CD14-positive monocyte (primary cell): ENCODE results near the gene NNMT. TPM values are rescaled to one million over a fixed set of nuclear protein-coding genes. Genes with fewer than 3 reads are reported as not detected.

Experiments
- DNase-seq, 3 donors: peaks; one replicate each; pipeline ENCODE4 v3.0.0-alpha.2; 2011 to 2022
- H2AFZ ChIP-seq: 2 replicates; pipeline ENCODE4 v1.6.0; 2012; ENCODE audit warnings: mild to moderate bottlenecking, low read depth, low read length, inconsistent platforms; ENCODE audit not compliant: insufficient read depth, poor library complexity, severe bottlenecking
- H3K27ac ChIP-seq, 2 donors: 1 replicate in 1 of 2; 2 replicates in 1 of 2; pipeline ENCODE4 v1.5.1; 2012 to 2013; ENCODE audit warnings: low read length in 2 of 2, control low read depth in 1 of 2, inconsistent platforms in 1 of 2, low read depth in 1 of 2, mild to moderate bottlenecking in 1 of 2
- H3K27me3 ChIP-seq, 2 donors: one replicate each; pipeline versions ENCODE4 v1.6.0 to v1.6.1; 2011 to 2013; ENCODE audit warnings: low read length in 2 of 2; ENCODE audit not compliant: control insufficient read depth in 2 of 2, insufficient read depth in 2 of 2
- H3K36me3 ChIP-seq, 2 donors: replicated peaks in 1 of 2; 1 replicate in 1 of 2; 2 replicates in 1 of 2; pipeline versions ENCODE4 v1.5.1 to v1.6.1; 2012 to 2013; ENCODE audit warnings: low read length in 2 of 2, control low read depth in 1 of 2, inconsistent platforms in 1 of 2, mild to moderate bottlenecking in 1 of 2; ENCODE audit not compliant: insufficient read depth in 2 of 2, control insufficient read depth in 1 of 2
- H3K4me1 ChIP-seq, 2 donors: 1 replicate in 1 of 2; 2 replicates in 1 of 2; pipeline versions ENCODE4 v1.5.1 to v1.6.1; 2012 to 2013; ENCODE audit warnings: low read length in 2 of 2, control low read depth in 1 of 2, inconsistent platforms in 1 of 2, mild to moderate bottlenecking in 1 of 2, moderate library complexity in 1 of 2; ENCODE audit not compliant: insufficient read depth in 2 of 2, control insufficient read depth in 1 of 2
- H3K4me2 ChIP-seq: replicated peaks from 2 replicates; pipeline ENCODE3; 2012; ENCODE audit warnings: low read length, moderate library complexity, mild to moderate bottlenecking; ENCODE audit not compliant: poor library complexity, severe bottlenecking; ENCODE audit errors: extremely low read depth
- H3K4me3 ChIP-seq, 3 experiments: fragments of 200-600 bp in 1 of 3; sonication (generic) in 1 of 3; replicated peaks in 1 of 3; 1 replicate in 2 of 3; 2 replicates in 1 of 3; pipeline ENCODE4 v1.5.1; 2011 to 2013; ENCODE audit warnings: low read length in 3 of 3, mild to moderate bottlenecking in 3 of 3, control low read depth in 2 of 3, low read depth in 2 of 3, inconsistent platforms in 1 of 3, moderate library complexity in 1 of 3
- H3K79me2 ChIP-seq: 2 replicates; pipeline ENCODE4 v1.6.0; 2012; ENCODE audit warnings: mild to moderate bottlenecking, control low read depth, inconsistent platforms, low read length, moderate library complexity; ENCODE audit not compliant: insufficient read depth
- H3K9ac ChIP-seq: 2 replicates; pipeline ENCODE4 v1.6.0; 2017; ENCODE audit warnings: low read length, mild to moderate bottlenecking; ENCODE audit not compliant: insufficient read depth, poor library complexity, severe bottlenecking
- H3K9me3 ChIP-seq, 2 donors: replicated peaks in 1 of 2; 1 replicate in 1 of 2; 2 replicates in 1 of 2; pipeline versions ENCODE4 v1.5.1 to v1.6.1; 2012 to 2013; ENCODE audit warnings: low read length in 2 of 2, control low read depth in 1 of 2; ENCODE audit not compliant: control insufficient read depth in 1 of 2, insufficient read depth in 1 of 2
- H4K20me1 ChIP-seq: 2 replicates; pipeline ENCODE4 v1.6.0; 2012; ENCODE audit warnings: mild to moderate bottlenecking, low read length, control low read depth, moderate library complexity; ENCODE audit not compliant: insufficient read depth
- H3K27ac Mint-ChIP-seq, 7 donors: one replicate each; pipeline ENCODE4 v1.8.0; 2020; ENCODE audit warnings: mild to moderate bottlenecking in 7 of 7, mixed read lengths in 7 of 7, moderate library complexity in 6 of 7, inconsistent platforms in 2 of 7
- H3K27me3 Mint-ChIP-seq, 3 donors: one replicate each; pipeline ENCODE4 v1.8.0; 2021 to 2022; ENCODE audit warnings: low read depth in 3 of 3, mild to moderate bottlenecking in 3 of 3, mixed read lengths in 3 of 3, moderate library complexity in 3 of 3, inconsistent platforms in 1 of 3
- H3K36me3 Mint-ChIP-seq, 2 donors: one replicate each; pipeline ENCODE4 v1.8.0; 2020; ENCODE audit warnings: mixed read lengths in 2 of 2, inconsistent platforms in 1 of 2, mild to moderate bottlenecking in 1 of 2
- H3K4me1 Mint-ChIP-seq: one replicate; pipeline ENCODE4 v1.8.0; 2020; ENCODE audit warnings: mild to moderate bottlenecking, mixed read lengths
- H3K4me3 Mint-ChIP-seq, 2 donors: one replicate each; pipeline ENCODE4 v1.8.0; 2020; ENCODE audit warnings: mild to moderate bottlenecking in 2 of 2, mixed read lengths in 2 of 2, moderate library complexity in 1 of 2
- H3K9me3 Mint-ChIP-seq, 7 donors: one replicate each; pipeline ENCODE4 v1.8.0; 2020 to 2022; ENCODE audit warnings: mixed read lengths in 7 of 7, mild to moderate bottlenecking in 6 of 7, moderate library complexity in 6 of 7, inconsistent platforms in 2 of 7
- CTCF ChIP-seq: fragments of 200-600 bp; IDR thresholded peaks from one replicate; pipeline ENCODE4 v1.8.0; 2022; ENCODE audit warnings: antibody characterized with exemption, mild to moderate bottlenecking
- WGBS: methylation state at CpG from one replicate; pipeline ENCODE4 v1.1.5; 2013; ENCODE audit warnings: missing lambda C conversion rate; ENCODE audit not compliant: insufficient coverage; 5-methylcytosine and 5-hydroxymethylcytosine counted together
- intact Hi-C, 2 donors: fragments of 100-400 bp; cut with micrococcal nuclease; formaldehyde crosslinking; loops; one replicate each; pipeline versions ENCODE4 v1.15.0 to v1.15.1; 2023
- polyA plus RNA-seq, 3 donors: library from polyadenylated mRNA; depleted of rRNA in 1 of 3; unstranded in 2 of 3; stranded (reverse) in 1 of 3; fragments of 300-500 nt in 2 of 3; fragments of >200 nt in 1 of 3; fragmentation: Illumina TruSeq in 2 of 3; gene quantifications; 1 replicate in 2 of 3; 2 replicates in 1 of 3; pipeline ENCODE4 v1.2.3, GENCODE V29; 2012 to 2021

Gene NNMT
- polyA plus RNA-seq, 3 donors, result not detected

GRCh38 chr11:114358716-114359115, 62.5 kb downstream of the NNMT start:
- Histone ChIP-seq H3K9ac (no peak overlapping the region), H3K4me2 (no peak overlapping the region), H4K20me1 (no peaks in the 10 kb centered on the region), H2AFZ (peak overlapping the region; percentile 17), H3K79me2 (no peaks in the 10 kb centered on the region), H3K4me3 (no peak overlapping the region), H3K36me3 (no peaks in the 10 kb centered on the region), H3K4me1 (no peaks in the 10 kb centered on the region), H3K27me3 (no peaks in the 10 kb centered on the region), H3K27ac (no peak overlapping the region), H3K9me3 (no peaks in the 10 kb centered on the region)
- peak in 1 of 3 donors; percentile 7 for DNase-seq
- H3K4me1 Mint-ChIP-seq, result peaks cover 3% of the 10 kb centered on the region
- WGBS, result no CpG with 5 or more reads among the region's 1 CpG
- H3K27ac Mint-ChIP-seq, result no peak overlapping the region
- no peaks in the 10 kb centered on the region for H3K9me3 Mint-ChIP-seq
- H3K36me3 Mint-ChIP-seq, result no peaks in the 10 kb centered on the region
- H3K4me3 Mint-ChIP-seq, result no peak overlapping the region
- TF ChIP-seq CTCF, result no peak
- peaks cover 1 to 3% (median 3%) of the 10 kb centered on the region in 3 donors for H3K27me3 Mint-ChIP-seq
- intact Hi-C loops, result no loop called here

- no peak for TF ChIP-seq CTCF
- no peaks in the 10 kb centered on the region for H3K79me2 ChIP-seq
- Mint-ChIP-seq H3K27me3 (peaks cover 1 to 3% (median 2%) of the 10 kb centered on the region in 3 donors), H3K4me3 (no peak overlapping the region), H3K27ac (no peak overlapping the region), H3K9me3 (no peaks in the 10 kb centered on the region), H3K36me3 (no peaks in the 10 kb centered on the region), H3K4me1 (peaks cover 3% of the 10 kb centered on the region)
- H3K9ac ChIP-seq, result no peak overlapping the region
- no peaks in the 10 kb centered on the region for H3K36me3 ChIP-seq
- H3K9me3 ChIP-seq, result no peaks in the 10 kb centered on the region
- intact Hi-C loops, result no loop called here
- H3K27me3 ChIP-seq, result no peaks in the 10 kb centered on the region
- H3K4me3 ChIP-seq, result no peak overlapping the region
- no peak overlapping the region for H2AFZ ChIP-seq
- H3K27ac ChIP-seq, result no peak overlapping the region
- DNase-seq, result no peak
- no peaks in the 10 kb centered on the region for H3K4me1 ChIP-seq
- no peaks in the 10 kb centered on the region for H4K20me1 ChIP-seq
- H3K4me2 ChIP-seq, result no peak overlapping the region
Observed at GRCh38 chr11:114359342-114359741, 63.1 kb downstream of the NNMT start.
